Ishikawa (cell line): ENCODE results near the gene MILR1.

Experiments
- CEBPB ChIP-seq: IDR thresholded peaks from 2 replicates; pipeline ENCODE4 v1.6.1; 2012
- CREB1 ChIP-seq: IDR thresholded peaks from 2 replicates; pipeline ENCODE4 v1.6.1; 2012; ENCODE audit warnings: low read depth
- EGR1 ChIP-seq: IDR thresholded peaks from 2 replicates; pipeline ENCODE4 v1.6.1; 2012
- EP300 ChIP-seq: IDR thresholded peaks from 2 replicates; pipeline ENCODE4 v1.6.1; 2012; ENCODE audit warnings: borderline replicate concordance
- FOXM1 ChIP-seq: IDR thresholded peaks from 2 replicates; pipeline ENCODE4 v1.6.1; 2012; ENCODE audit warnings: low read depth, borderline replicate concordance
- NFIC ChIP-seq: IDR thresholded peaks from 2 replicates; pipeline ENCODE4 v1.6.1; 2012
- RAD21 ChIP-seq: IDR thresholded peaks from 2 replicates; pipeline ENCODE4 v1.6.1; 2012; ENCODE audit warnings: low read depth
- REST ChIP-seq: IDR thresholded peaks from 2 replicates; pipeline ENCODE4 v1.6.1; 2012; ENCODE audit warnings: low read depth, mild to moderate bottlenecking
- TAF1 ChIP-seq: IDR thresholded peaks from 2 replicates; pipeline ENCODE4 v1.6.1; 2012; ENCODE audit warnings: low read depth, mild to moderate bottlenecking
- TCF12 ChIP-seq: IDR thresholded peaks from 2 replicates; pipeline ENCODE4 v1.6.1; 2012; ENCODE audit warnings: low read depth
- TEAD4 ChIP-seq: IDR thresholded peaks from 2 replicates; pipeline ENCODE4 v1.6.1; 2012
- USF1 ChIP-seq: IDR thresholded peaks from 2 replicates; pipeline ENCODE4 v1.6.1; 2012
- YY1 ChIP-seq: IDR thresholded peaks from 2 replicates; pipeline ENCODE4 v1.6.1; 2012; ENCODE audit warnings: low read depth
- ZBTB7A ChIP-seq: IDR thresholded peaks from 2 replicates; pipeline ENCODE4 v1.6.1; 2012; ENCODE audit warnings: low read depth
- TF ChIP-seq, protein P1 (sequence below): IDR thresholded peaks from 2 replicates; pipeline ENCODE4 v1.6.1; 2012

MILR1 gene

DNA sequence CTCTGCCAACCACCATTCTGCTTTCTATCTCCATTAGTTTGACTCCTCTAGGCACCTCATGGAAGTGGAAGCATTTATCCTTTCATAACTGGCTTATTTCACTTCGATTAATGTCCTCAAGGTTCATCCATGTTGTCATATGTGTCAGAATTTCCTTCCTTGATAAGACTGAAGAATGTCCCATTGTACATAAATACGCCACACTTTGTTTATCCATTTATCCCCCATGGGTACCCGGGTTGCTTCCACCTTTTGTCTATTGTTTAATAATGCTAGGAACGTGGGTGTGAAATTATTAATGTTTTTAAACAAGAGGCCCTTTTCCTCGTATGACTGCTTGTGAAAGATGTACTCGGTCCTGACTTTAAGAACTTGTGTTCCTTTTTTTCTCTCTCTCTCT lies 12.9 kb downstream of the MILR1 start:
- no peak for TF ChIP-seq FOXM1

- no peak for TF ChIP-seq CEBPB
- TF ChIP-seq TEAD4: peak; percentile 36; the same call in 1 of the 2 replicates
Measured at GRCh38 chr17:64466019-64466735, 17.3 kb downstream of the MILR1 start.

- no peak for TF ChIP-seq REST
- no peak for TF ChIP-seq ZBTB7A
- TF ChIP-seq YY1: no peak
- TF ChIP-seq TAF1: no peak
- TF ChIP-seq EGR1: no peak
- no peak for TF ChIP-seq TCF12
- no peak for TF ChIP-seq EP300
- no peak for TF ChIP-seq TEAD4
- no peak for TF ChIP-seq RAD21
- TF ChIP-seq FOXM1: no peak
- TF ChIP-seq USF1: no peak
- TF ChIP-seq CREB1: no peak
- TF ChIP-seq CEBPB: no peak
- TF ChIP-seq, protein P1, sequence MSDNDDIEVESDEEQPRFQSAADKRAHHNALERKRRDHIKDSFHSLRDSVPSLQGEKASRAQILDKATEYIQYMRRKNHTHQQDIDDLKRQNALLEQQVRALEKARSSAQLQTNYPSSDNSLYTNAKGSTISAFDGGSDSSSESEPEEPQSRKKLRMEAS: no peak
- TF ChIP-seq NFIC: no peak
Measured at GRCh38 chr17:64470625-64471024, 21.7 kb downstream of the MILR1 start.

GRCh38 chr17:64471440-64471839 lies 22.5 kb downstream of the MILR1 start:
- TF ChIP-seq, protein P1: no peak
- no peak for TF ChIP-seq EGR1
- TF ChIP-seq YY1: no peak
- no peak for TF ChIP-seq EP300
- TF ChIP-seq REST: no peak
- no peak for TF ChIP-seq CEBPB
- no peak for TF ChIP-seq RAD21
- TF ChIP-seq NFIC: no peak
- TF ChIP-seq TAF1: no peak
- TF ChIP-seq ZBTB7A: no peak
- TF ChIP-seq TCF12: no peak
- TF ChIP-seq FOXM1: no peak
- TF ChIP-seq USF1: no peak

GRCh38 chr17:64472564-64472963 lies 23.6 kb downstream of the MILR1 start:
- TF ChIP-seq, protein P1: no peak
- TF ChIP-seq CEBPB (no peak), REST (no peak), EP300 (no peak), RAD21 (no peak), USF1 (no peak), EGR1 (no peak)
